ENCODE data around the gene ZNF497. TPM values are rescaled to one million over a fixed set of nuclear protein-coding genes. Genes with fewer than 3 reads are reported as not detected.
A peak's percentile ranks its signal among the peaks of the same experiment; 100 is the strongest.

ZNF497 gene
- total and polyA plus RNA-seq, 2 of the 13 experiments (the other 11 are each of a cell fraction or from before 2014, with no cell fraction given), result 1.5 to 1.9 TPM

- TF ChIP-seq, protein P1, sequence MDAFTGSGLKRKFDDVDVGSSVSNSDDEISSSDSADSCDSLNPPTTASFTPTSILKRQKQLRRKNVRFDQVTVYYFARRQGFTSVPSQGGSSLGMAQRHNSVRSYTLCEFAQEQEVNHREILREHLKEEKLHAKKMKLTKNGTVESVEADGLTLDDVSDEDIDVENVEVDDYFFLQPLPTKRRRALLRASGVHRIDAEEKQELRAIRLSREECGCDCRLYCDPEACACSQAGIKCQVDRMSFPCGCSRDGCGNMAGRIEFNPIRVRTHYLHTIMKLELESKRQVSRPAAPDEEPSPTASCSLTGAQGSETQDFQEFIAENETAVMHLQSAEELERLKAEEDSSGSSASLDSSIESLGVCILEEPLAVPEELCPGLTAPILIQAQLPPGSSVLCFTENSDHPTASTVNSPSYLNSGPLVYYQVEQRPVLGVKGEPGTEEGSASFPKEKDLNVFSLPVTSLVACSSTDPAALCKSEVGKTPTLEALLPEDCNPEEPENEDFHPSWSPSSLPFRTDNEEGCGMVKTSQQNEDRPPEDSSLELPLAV (CRISPR knock-in tag; conservative IDR thresholded peaks at IDR 0.05; ENCODE audit: low read depth), result 0 out of 2 replicates have a peak, but pooled peaks have one; percentile 27
- TF ChIP-seq HHEX (CRISPR knock-in tag; IDR thresholded peaks at IDR 0.05) (0 out of 2 replicates have a peak, but pooled peaks have one; percentile 39), ZSCAN22 (CRISPR knock-in tag; IDR thresholded peaks at IDR 0.05) (no peak), MNT (IDR thresholded peaks at IDR 0.05) (peak; percentile 3; the same call in 1 of the 2 replicates), MYC (CRISPR knock-in tag; IDR thresholded peaks at IDR 0.05; ENCODE audit: borderline replicate concordance) (peak; percentile 92), ZNF737 (CRISPR knock-in tag; IDR thresholded peaks at IDR 0.05; ENCODE audit: borderline replicate concordance) (peak; percentile 47; the same call in 1 of the 2 replicates), SOX6 (IDR thresholded peaks at IDR 0.05) (no peak), SOX6 (CRISPR knock-in tag; IDR thresholded peaks at IDR 0.05) (peak; percentile 56; the same call in 1 of the 2 replicates), ZNF121 (CRISPR knock-in tag; IDR thresholded peaks at IDR 0.05) (no peak), JUND (CRISPR knock-in tag; IDR thresholded peaks at IDR 0.05) (peak; percentile 48; the same call in 1 of the 2 replicates), HDAC1 (CRISPR knock-in tag; IDR thresholded peaks at IDR 0.05) (peak; percentile 97), DMAP1 (CRISPR knock-in tag; IDR thresholded peaks at IDR 0.05) (peak; percentile 89), ZSCAN29 (CRISPR knock-in tag; conservative IDR thresholded peaks at IDR 0.05) (peak; percentile 86; the same call in 1 of the 2 replicates), SETDB1 (CRISPR knock-in tag; IDR thresholded peaks at IDR 0.05; ENCODE audit: borderline replicate concordance) (no peak), ZFAT (CRISPR knock-in tag; conservative IDR thresholded peaks at IDR 0.05) (no peak), DNMT3B (CRISPR knock-in tag; conservative IDR thresholded peaks at IDR 0.05) (peak; percentile 79; the same call in 1 of the 2 replicates), SCMH1 (CRISPR knock-in tag; IDR thresholded peaks at IDR 0.05; ENCODE audit: borderline replicate concordance) (no peak), ZKSCAN8 (CRISPR knock-in tag; IDR thresholded peaks at IDR 0.05; ENCODE audit: borderline replicate concordance) (no peak)
- TF ChIP-seq, protein P2, sequence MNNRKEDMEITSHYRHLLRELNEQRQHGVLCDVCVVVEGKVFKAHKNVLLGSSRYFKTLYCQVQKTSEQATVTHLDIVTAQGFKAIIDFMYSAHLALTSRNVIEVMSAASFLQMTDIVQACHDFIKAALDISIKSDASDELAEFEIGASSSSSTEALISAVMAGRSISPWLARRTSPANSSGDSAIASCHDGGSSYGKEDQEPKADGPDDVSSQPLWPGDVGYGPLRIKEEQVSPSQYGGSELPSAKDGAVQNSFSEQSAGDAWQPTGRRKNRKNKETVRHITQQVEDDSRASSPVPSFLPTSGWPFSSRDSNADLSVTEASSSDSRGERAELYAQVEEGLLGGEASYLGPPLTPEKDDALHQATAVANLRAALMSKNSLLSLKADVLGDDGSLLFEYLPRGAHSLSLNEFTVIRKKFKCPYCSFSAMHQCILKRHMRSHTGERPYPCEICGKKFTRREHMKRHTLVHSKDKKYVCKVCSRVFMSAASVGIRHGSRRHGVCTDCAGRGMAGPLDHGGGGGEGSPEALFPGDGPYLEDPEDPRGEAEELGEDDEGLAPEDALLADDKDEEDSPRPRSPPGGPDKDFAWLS (CRISPR knock-in tag; IDR thresholded peaks at IDR 0.05; ENCODE audit: borderline replicate concordance), result 0 out of 2 replicates have a peak, but pooled peaks have one; percentile 41
- TF ChIP-seq, protein P3, sequence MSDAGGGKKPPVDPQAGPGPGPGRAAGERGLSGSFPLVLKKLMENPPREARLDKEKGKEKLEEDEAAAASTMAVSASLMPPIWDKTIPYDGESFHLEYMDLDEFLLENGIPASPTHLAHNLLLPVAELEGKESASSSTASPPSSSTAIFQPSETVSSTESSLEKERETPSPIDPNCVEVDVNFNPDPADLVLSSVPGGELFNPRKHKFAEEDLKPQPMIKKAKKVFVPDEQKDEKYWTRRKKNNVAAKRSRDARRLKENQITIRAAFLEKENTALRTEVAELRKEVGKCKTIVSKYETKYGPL (CRISPR knock-in tag; IDR thresholded peaks at IDR 0.05), result no peak; the same call in 1 of the 2 replicates
- TF ChIP-seq, protein P4, sequence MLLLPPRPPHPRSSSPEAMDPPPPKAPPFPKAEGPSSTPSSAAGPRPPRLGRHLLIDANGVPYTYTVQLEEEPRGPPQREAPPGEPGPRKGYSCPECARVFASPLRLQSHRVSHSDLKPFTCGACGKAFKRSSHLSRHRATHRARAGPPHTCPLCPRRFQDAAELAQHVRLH (CRISPR knock-in tag; IDR thresholded peaks at IDR 0.05; ENCODE audit: borderline replicate concordance, low read depth), result peak; percentile 67; the same call in 1 of the 2 replicates
These were observed 35.4 kb downstream of the ZNF497 start, which contains the start of gene ZSCAN22 (continued) for GRCh38 chr19:58326914-58327726.
